OCI-LY3 (cell line): ENCODE data around the gene TXNDC11.

Source experiments
- CTCF ChIP-seq: fragments of 200-600, 300-600 bp; sonication (generic); IDR thresholded peaks from 2 replicates; pipeline ENCODE4 v1.5.1; 2014; ENCODE audit warnings: antibody characterized with exemption, low read length, low read depth
- EZH2phosphoT487 ChIP-seq: fragments of 200-600 bp; shearing (Covaris generic); IDR thresholded peaks from 2 replicates; pipeline ENCODE4 v1.6.1; 2018; ENCODE audit warnings: antibody characterized with exemption, mixed run types, low read depth

- no peak for TF ChIP-seq CTCF
- TF ChIP-seq EZH2phosphoT487: no peak
Observed at GRCh38 chr16:11774065-11774626, 31.5 kb upstream of the TXNDC11 start.
